ENCODE measurements around the gene NMS. TPM values are rescaled to one million over a fixed set of nuclear protein-coding genes. Genes with fewer than 3 reads are reported as not detected.

The NMS gene
- polyA plus RNA-seq, 2 of the 4 experiments (the other 2 are of a cell fraction), result not detected

GRCh38 chr2:100509066-100509465 lies 38.8 kb downstream of the NMS start:
- no peak for TF ChIP-seq RNF2 (IDR thresholded peaks at IDR 0.05; ENCODE audit: borderline replicate concordance, low read depth)
- no peak for TF ChIP-seq KDM5A (IDR thresholded peaks at IDR 0.05)
- TF ChIP-seq TP53 (CRISPR knock-in tag; IDR thresholded peaks at IDR 0.05), result no peak
- no peak for TF ChIP-seq HOXA7 (CRISPR knock-in tag; IDR thresholded peaks at IDR 0.05)
- TF ChIP-seq SMC3 (IDR thresholded peaks at IDR 0.05), result no peak
- TF ChIP-seq BHLHE40 (IDR thresholded peaks at IDR 0.05; ENCODE audit: low read depth, low read length), result no peak
- TF ChIP-seq BCL3 (IDR thresholded peaks at IDR 0.05), result no peak
- TF ChIP-seq JUN (IDR thresholded peaks at IDR 0.05), result no peak
- TF ChIP-seq EHF (CRISPR knock-in tag; IDR thresholded peaks at IDR 0.05), result no peak
- TF ChIP-seq CBX2 (IDR thresholded peaks at IDR 0.05; ENCODE audit: borderline replicate concordance, low read depth), result no peak
- no peak for TF ChIP-seq HMGXB4 (CRISPR knock-in tag; IDR thresholded peaks at IDR 0.05; ENCODE audit: borderline replicate concordance)
- no peak overlapping the region for H3K4me3 ChIP-seq
- 0 out of 3 replicates have a peak, but pooled peaks cover 3% of the 10 kb centered on the region for H3K4me1 ChIP-seq
- no peak for DNase-seq (ENCODE audit: low read depth in 1 of 2, low spot score in 1 of 2)
- CTCF ChIA-PET, result interaction anchor here (2.0 kb wide), 1 partner anchor 9 kb away, joined by 6 read pairs; no protein-coding TSS in a partner anchor
- H3K4me2 ChIP-seq, result no peak overlapping the region
- 48% methylated on average over 7 of the region's 7 CpGs for WGBS (ENCODE audit: missing lambda C conversion rate)
- POLR2A ChIA-PET, result no interaction called here
- FAIRE-seq, result no peak
- peaks cover 12% of the 10 kb centered on the region; the same call in 2 of the 3 replicates for H3K9me3 ChIP-seq
- ATAC-seq, result no peak
- H3K27ac ChIP-seq, result no peak overlapping the region

- H3K9me3 ChIP-seq, result peaks cover 1% of the 10 kb centered on the region; the same call in 1 of the 3 replicates
- ChIA-PET POLR2A (no interaction called here), CTCF (interaction anchor here (1.1 kb wide), 1 partner anchor 91 kb away, joined by 4 read pairs; no protein-coding TSS in a partner anchor)
- no peak for TF ChIP-seq HOXB13 (CRISPR knock-in tag; IDR thresholded peaks at IDR 0.05; ENCODE audit: low read depth)
- peak; percentile 59 for TF ChIP-seq MAFK (IDR thresholded peaks at IDR 0.05; ENCODE audit: partially characterized antibody)
- no peak for TF ChIP-seq MYC (IDR thresholded peaks at IDR 0.05; ENCODE audit: borderline replicate concordance, low read length)
- TF ChIP-seq NFE2L2 (conservative IDR thresholded peaks at IDR 0.05; ENCODE audit: low read length), result peak; percentile 44; the same call in 1 of the 2 replicates
- TF ChIP-seq EHMT2 (IDR thresholded peaks at IDR 0.05; ENCODE audit: low read depth), result no peak
- no peak for TF ChIP-seq RARB (CRISPR knock-in tag; IDR thresholded peaks at IDR 0.05)
- no peak for TF ChIP-seq FOSL2 (IDR thresholded peaks at IDR 0.05)
- TF ChIP-seq FOSL2 (CRISPR knock-in tag; IDR thresholded peaks at IDR 0.05), result no peak
- ATAC-seq (no peak), DNase-seq (ENCODE audit: low read depth in 1 of 2, low spot score in 1 of 2) (no peak), FAIRE-seq (no peak)
- H3K4me2 ChIP-seq, result no peak overlapping the region
- H3K4me1 ChIP-seq, result 0 out of 3 replicates have a peak, but pooled peaks cover 3% of the 10 kb centered on the region
- H3K27ac ChIP-seq, result 0 out of 6 replicates have a peak overlapping the region, but pooled peaks of 1 of the 2 experiments have one; percentile 45
- WGBS (ENCODE audit: missing lambda C conversion rate), result 63% methylated on average over 4 of the region's 4 CpGs
- H3K4me3 ChIP-seq, result no peak overlapping the region
Measured at GRCh38 chr2:100513650-100514049, 43.4 kb downstream of the NMS start.

- Histone ChIP-seq H3K27ac (no peak overlapping the region), H3K4me1 (0 out of 3 replicates have a peak, but pooled peaks cover 3% of the 10 kb centered on the region), H3K4me2 (no peak overlapping the region), H3K4me3 (no peak overlapping the region), H3K9me3 (no peaks in the 10 kb centered on the region)
- CTCF ChIA-PET, result interaction anchor here (1.6 to 2.1 kb wide), 2 partner anchors 8 to 255 kb away, joined by 6 read pairs; no protein-coding TSS in a partner anchor
- POLR2A ChIA-PET, result no interaction called here
- WGBS (ENCODE audit: missing lambda C conversion rate), result 24% methylated on average over 1 of the region's 1 CpG
- no peak for FAIRE-seq
- ATAC-seq, result no peak
- DNase-seq (ENCODE audit: low read depth in 1 of 2, low spot score in 1 of 2), result no peak
- no peak for TF ChIP-seq HOXB5 (CRISPR knock-in tag; IDR thresholded peaks at IDR 0.05)
- no peak for TF ChIP-seq SMC3 (IDR thresholded peaks at IDR 0.05)
- TF ChIP-seq PBX3 (IDR thresholded peaks at IDR 0.05), result no peak
- no peak for TF ChIP-seq MAFK (IDR thresholded peaks at IDR 0.05; ENCODE audit: partially characterized antibody)
- no peak for TF ChIP-seq HOXA7 (CRISPR knock-in tag; IDR thresholded peaks at IDR 0.05)
- no peak for TF ChIP-seq BHLHE40 (IDR thresholded peaks at IDR 0.05; ENCODE audit: low read depth, low read length)
- no peak for TF ChIP-seq CBX8 (IDR thresholded peaks at IDR 0.05)
- TF ChIP-seq REST (IDR thresholded peaks at IDR 0.05), result no peak
- no peak for TF ChIP-seq ZNF302 (CRISPR knock-in tag; IDR thresholded peaks at IDR 0.05)
- no peak for TF ChIP-seq NFE2L2 (conservative IDR thresholded peaks at IDR 0.05; ENCODE audit: low read length)
- TF ChIP-seq EP300 (IDR thresholded peaks at IDR 0.05), result no peak
- TF ChIP-seq HES2 (IDR thresholded peaks at IDR 0.05), result no peak
Measured at GRCh38 chr2:100517556-100517955, 47.3 kb downstream of the NMS start.

Measured in A549 (cell line).